ENCODE results near the gene FXYD5. TPM values are rescaled to one million over a fixed set of nuclear protein-coding genes. Genes with fewer than 3 reads are reported as not detected.
A peak's percentile ranks its signal among the peaks of the same experiment; 100 is the strongest.

Gene FXYD5
- total RNA-seq, 3 donors from 2014 or later = 363 to 466 (median 421) TPM

DNA sequence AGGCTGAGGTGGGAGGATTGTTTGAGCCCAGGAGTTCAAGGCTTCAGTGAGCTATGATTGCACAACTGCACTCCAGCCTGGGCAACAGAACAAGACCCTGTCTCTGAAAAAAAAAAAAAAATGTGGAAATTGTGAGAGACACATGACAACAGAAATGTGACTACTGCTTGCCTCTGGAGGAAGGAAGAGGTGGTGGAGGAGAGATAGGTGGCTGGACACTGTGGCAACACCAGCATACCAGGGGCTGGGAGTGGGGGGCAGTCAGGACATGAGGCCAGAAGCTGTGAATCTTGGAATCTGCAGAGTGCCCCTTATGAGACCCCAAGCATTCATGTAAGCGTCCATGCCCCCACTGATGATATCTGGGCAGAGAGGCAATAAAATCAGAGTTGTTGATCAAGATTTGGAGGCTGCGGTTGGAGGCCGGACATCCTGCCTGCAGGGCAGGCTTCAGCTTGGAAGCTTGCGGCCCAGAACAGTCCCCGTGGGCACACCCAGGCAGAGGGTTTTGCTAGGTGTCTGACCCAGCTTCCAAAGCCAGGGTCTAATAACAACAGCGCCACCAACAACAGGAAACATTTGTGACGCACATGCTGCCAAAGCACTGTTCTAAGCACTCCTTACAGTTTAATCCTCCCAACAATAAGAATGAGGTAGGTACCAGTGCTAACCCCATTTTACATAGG, 57.2 kb downstream of the FXYD5 start:
- H3K36me3 Mint-ChIP-seq (ENCODE audit: insufficient read depth) = peaks cover 2% of the 10 kb centered on the region
- DNase-seq (peak; percentile 49), ATAC-seq (peak; percentile 13 to 19)
- H3K27me3 Mint-ChIP-seq (ENCODE audit: low read depth) = no peaks in the 10 kb centered on the region
- no peaks in the 10 kb centered on the region for H3K9me3 Mint-ChIP-seq
- peak overlapping the region; percentile 68 for H3K4me3 Mint-ChIP-seq
- H3K4me1 Mint-ChIP-seq (ENCODE audit: low read depth) = peaks cover 85% of the 10 kb centered on the region

DNA sequence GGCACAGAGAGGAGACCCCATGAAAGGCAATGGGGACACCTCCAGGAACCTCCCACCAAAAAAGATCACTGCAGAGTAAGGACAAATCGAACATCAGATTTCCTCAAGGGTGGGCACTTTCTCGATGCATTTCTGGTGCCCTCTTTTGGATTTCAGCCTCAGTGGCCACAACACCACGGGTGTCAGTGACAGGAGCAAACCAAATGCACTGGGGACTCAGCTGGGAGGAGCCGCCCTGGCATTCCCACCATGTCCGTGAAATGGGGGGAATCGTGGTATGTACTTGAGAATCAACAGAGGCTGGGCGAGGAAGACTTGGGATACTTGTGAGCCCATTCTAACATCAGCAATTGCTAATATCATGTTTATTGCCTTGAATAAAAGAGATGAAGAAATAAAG, 57.7 kb downstream of the FXYD5 start:
- H3K9me3 Mint-ChIP-seq = no peaks in the 10 kb centered on the region
- H3K27me3 Mint-ChIP-seq (ENCODE audit: low read depth) = no peaks in the 10 kb centered on the region
- peaks cover 2% of the 10 kb centered on the region for H3K36me3 Mint-ChIP-seq (ENCODE audit: insufficient read depth)
- peak overlapping the region; percentile 68 for H3K4me3 Mint-ChIP-seq
- ATAC-seq = no peak
- peaks cover 83% of the 10 kb centered on the region for H3K4me1 Mint-ChIP-seq (ENCODE audit: low read depth)
- no peak for DNase-seq

- peak overlapping the region; percentile 54 for H3K4me3 Mint-ChIP-seq
- ATAC-seq = peak; percentile 80 to 81
- peak; percentile 62 for DNase-seq
- peaks cover 1% of the 10 kb centered on the region for H3K9me3 Mint-ChIP-seq
- H3K4me1 Mint-ChIP-seq (ENCODE audit: low read depth) = peaks cover 70% of the 10 kb centered on the region
- H3K36me3 Mint-ChIP-seq (ENCODE audit: insufficient read depth) = peaks cover 2% of the 10 kb centered on the region
- H3K27me3 Mint-ChIP-seq (ENCODE audit: low read depth) = no peaks in the 10 kb centered on the region
These were observed 59.4 kb downstream of the FXYD5 start for GRCh38 chr19:35213663-35214632.

GRCh38 chr19:35214766-35215422, 60.4 kb downstream of the FXYD5 start:
- H3K36me3 Mint-ChIP-seq (ENCODE audit: insufficient read depth) = peaks cover 2% of the 10 kb centered on the region
- no peak overlapping the region for H3K4me3 Mint-ChIP-seq
- peaks cover 72% of the 10 kb centered on the region for H3K4me1 Mint-ChIP-seq (ENCODE audit: low read depth)
- no peaks in the 10 kb centered on the region for H3K27me3 Mint-ChIP-seq (ENCODE audit: low read depth)
- peaks cover 7% of the 10 kb centered on the region for H3K9me3 Mint-ChIP-seq
- ATAC-seq (no peak), DNase-seq (no peak)

DNA sequence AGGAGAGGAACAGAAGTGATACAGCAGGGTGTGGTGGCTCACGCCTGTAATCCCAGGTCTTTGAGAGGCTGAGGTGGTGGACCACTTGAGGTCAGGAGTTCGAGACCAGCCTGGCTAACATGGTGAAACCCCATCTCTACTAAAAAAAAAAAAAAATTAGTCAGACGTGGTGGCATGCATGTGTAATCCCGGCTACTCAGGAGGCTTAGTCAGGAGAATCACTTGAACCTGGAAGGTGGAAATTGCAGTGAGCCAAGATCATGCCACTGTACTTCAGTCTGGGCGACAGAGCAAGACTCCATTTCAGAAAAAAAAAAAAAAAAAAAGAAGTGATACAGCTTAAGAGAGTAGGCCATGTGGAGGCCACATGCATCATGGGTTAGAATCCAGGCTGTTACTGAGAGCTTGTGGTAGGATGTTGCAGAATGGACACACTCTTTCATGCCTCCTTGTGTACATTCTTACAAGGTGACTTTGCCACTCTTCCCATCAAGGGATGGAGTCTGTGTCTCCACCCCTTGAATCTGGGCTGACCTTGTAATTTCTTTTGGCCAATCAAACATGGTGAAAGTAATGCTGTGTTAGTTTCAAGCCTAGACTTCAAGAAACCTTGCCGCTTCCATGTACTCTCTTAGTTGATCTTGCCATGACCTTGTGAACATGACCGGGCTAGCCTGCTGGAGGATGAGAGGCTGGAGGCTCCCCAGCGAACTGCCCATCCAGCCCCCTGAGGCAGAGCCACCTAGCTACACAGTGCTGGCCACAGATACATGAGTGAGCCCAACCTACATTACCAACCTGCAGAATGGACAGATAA, 61.7 kb downstream of the FXYD5 start:
- H3K4me1 Mint-ChIP-seq (ENCODE audit: low read depth) = peaks cover 71% of the 10 kb centered on the region
- H3K36me3 Mint-ChIP-seq (ENCODE audit: insufficient read depth) = peaks cover 2% of the 10 kb centered on the region
- no peak overlapping the region for H3K4me3 Mint-ChIP-seq

GRCh38 chr19:35216833-35217648, 62.5 kb downstream of the FXYD5 start:
- ATAC-seq = no peak

More for the DNA sequence above, 61.7 kb downstream of the FXYD5 start:
- ATAC-seq = no peak
- DNase-seq = no peak
- no peaks in the 10 kb centered on the region for H3K27me3 Mint-ChIP-seq (ENCODE audit: low read depth)
- peaks cover 7% of the 10 kb centered on the region for H3K9me3 Mint-ChIP-seq

GRCh38 chr19:35217649-35217990, 63.1 kb downstream of the FXYD5 start:
- no peak for ATAC-seq
- no peaks in the 10 kb centered on the region for H3K36me3 Mint-ChIP-seq (ENCODE audit: insufficient read depth)
- H3K4me1 Mint-ChIP-seq (ENCODE audit: low read depth) = peaks cover 61% of the 10 kb centered on the region
- H3K27me3 Mint-ChIP-seq (ENCODE audit: low read depth) = no peaks in the 10 kb centered on the region
- H3K9me3 Mint-ChIP-seq = peaks cover 7% of the 10 kb centered on the region
- H3K4me3 Mint-ChIP-seq = no peak overlapping the region
- DNase-seq = no peak

More at GRCh38 chr19:35216833-35217648, 62.5 kb downstream of the FXYD5 start:
- peak; percentile 32 for DNase-seq
- H3K4me1 Mint-ChIP-seq (ENCODE audit: low read depth) = peaks cover 64% of the 10 kb centered on the region
- peaks cover 7% of the 10 kb centered on the region for H3K9me3 Mint-ChIP-seq
- H3K4me3 Mint-ChIP-seq = no peak overlapping the region
- no peaks in the 10 kb centered on the region for H3K27me3 Mint-ChIP-seq (ENCODE audit: low read depth)
- peaks cover under 1% of the 10 kb centered on the region for H3K36me3 Mint-ChIP-seq (ENCODE audit: insufficient read depth)

DNA sequence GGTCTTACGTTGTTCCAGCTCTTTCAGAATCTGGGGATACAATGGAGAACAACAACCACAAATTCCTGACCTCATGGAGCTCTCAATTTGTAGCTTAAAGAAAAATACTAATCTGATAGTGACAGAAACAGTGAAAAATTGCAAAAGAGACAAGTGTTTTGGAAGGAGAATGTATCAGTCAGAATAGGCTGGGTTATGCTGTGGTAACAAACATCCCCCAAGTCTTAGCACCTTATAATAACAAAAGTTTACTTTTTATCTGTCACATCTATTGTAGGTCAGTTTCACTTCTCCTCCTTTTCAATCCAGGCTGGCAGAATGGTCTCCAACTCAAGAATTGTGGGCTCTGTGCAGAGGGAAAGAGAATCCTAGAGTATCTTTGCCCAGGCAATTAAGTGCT, 64.5 kb downstream of the FXYD5 start:
- no peak for DNase-seq
- H3K9me3 Mint-ChIP-seq = peaks cover 7% of the 10 kb centered on the region
- no peaks in the 10 kb centered on the region for H3K36me3 Mint-ChIP-seq (ENCODE audit: insufficient read depth)
- H3K4me3 Mint-ChIP-seq = no peak overlapping the region
- no peaks in the 10 kb centered on the region for H3K27me3 Mint-ChIP-seq (ENCODE audit: low read depth)
- peaks cover 57% of the 10 kb centered on the region for H3K4me1 Mint-ChIP-seq (ENCODE audit: low read depth)
- no peak for ATAC-seq

Other genes with a start within 250 kb of the FXYD5 start
- 1 to 10 TPM; 4.7 to 6.1 (median 4.8) TPM for gene ZNF30, start 227.8 kb upstream of the FXYD5 start, total RNA-seq
- gene ZNF792, start 190.5 kb upstream of the FXYD5 start, total RNA-seq = 1 to 10 TPM; 2.4 to 2.6 (median 2.6) TPM
- gene GRAMD1A, start 154.4 kb upstream of the FXYD5 start, total RNA-seq = 100 to 1,000 TPM; 162 to 192 (median 170) TPM
- 1 to 10 TPM; 1.1 to 2.3 (median 1.2) TPM for gene SCN1B, start 124.3 kb upstream of the FXYD5 start, total RNA-seq
- under 1 TPM in 2 of 3 donors, not detected in 1; 0.26 to 0.38 TPM for gene HPN, start 113.0 kb upstream of the FXYD5 start, total RNA-seq
- gene FXYD3, start 38.9 kb upstream of the FXYD5 start, total RNA-seq = under 1 TPM; 0.23 to 0.63 (median 0.41) TPM
- under 1 TPM in 1 of 3 donors, not detected in 2; 0.14 TPM for gene LGI4, start 19.7 kb upstream of the FXYD5 start, total RNA-seq
- gene FXYD1, start 15.9 kb upstream of the FXYD5 start, total RNA-seq = 1 to 10 TPM in 2 of 3 donors, under 1 TPM in 1; 0.95 to 1.6 (median 1.4) TPM
- under 1 TPM in 1 of 3 donors, not detected in 2; 0.48 TPM for gene FXYD7, start 11.5 kb upstream of the FXYD5 start, total RNA-seq
- gene FAM187B, start 74.0 kb downstream of the FXYD5 start, total RNA-seq = not detected
- 10 to 100 TPM; 14.0 to 18.7 (median 17.1) TPM for gene LSR, start 94.3 kb downstream of the FXYD5 start, total RNA-seq
- gene USF2, start 114.2 kb downstream of the FXYD5 start, total RNA-seq = 100 to 1,000 TPM; 130 to 145 (median 144) TPM
- gene HAMP, start 127.8 kb downstream of the FXYD5 start, total RNA-seq = under 1 TPM; 0.58 to 0.81 (median 0.60) TPM
- gene MAG, start 137.4 kb downstream of the FXYD5 start, total RNA-seq = under 1 TPM in 1 of 3 donors, not detected in 2; 0.29 TPM
- 1 to 10 TPM; 1.3 to 5.2 (median 1.4) TPM for gene CD22, start 174.5 kb downstream of the FXYD5 start, total RNA-seq
- gene FFAR1, start 193.2 kb downstream of the FXYD5 start, total RNA-seq = not detected
- under 1 TPM; 0.30 to 0.91 (median 0.61) TPM for gene FFAR3, start 203.7 kb downstream of the FXYD5 start, total RNA-seq
- gene GPR42, start 216.3 kb downstream of the FXYD5 start, total RNA-seq = under 1 TPM in 2 of 3 donors, not detected in 1; 0.21 to 0.25 TPM

All from activated T-cell treated with anti-CD3 and anti-CD28 coated beads, Interleukin-2, amount 50 U/mL, for 4 hours (primary cell).